GM21526 (cell line): ENCODE results near the gene OSMR.

Experiments
- ATAC-seq: cut with Tn5 transposase; IDR thresholded peaks from one replicate; pipeline ENCODE4 v1.9.1; 2021; ENCODE audit warnings: moderate library complexity; ENCODE audit not compliant: unreplicated experiment, low FRiP score

Gene OSMR

GRCh38 chr5:38923661-38924451 is 78.0 kb downstream of the OSMR start:
- no peak for ATAC-seq

GRCh38 chr5:38925154-38925925 is 79.5 kb downstream of the OSMR start:
- ATAC-seq, result no peak

GRCh38 chr5:38926121-38926520 is 80.3 kb downstream of the OSMR start:
- no peak for ATAC-seq

- ATAC-seq, result no peak
These were observed 81.7 kb downstream of the OSMR start for GRCh38 chr5:38927470-38927869.

- no peak for ATAC-seq
These were observed 84.0 kb downstream of the OSMR start for GRCh38 chr5:38929838-38930237.

GRCh38 chr5:38931731-38932130 is 85.9 kb downstream of the OSMR start:
- no peak for ATAC-seq

- no peak for ATAC-seq
These were observed 87.1 kb downstream of the OSMR start for GRCh38 chr5:38932854-38933408.

GRCh38 chr5:38935437-38935836 is 89.6 kb downstream of the OSMR start:
- ATAC-seq, result no peak

- no peak for ATAC-seq
These were observed 90.5 kb downstream of the OSMR start for GRCh38 chr5:38936269-38936668.

- ATAC-seq, result no peak
These were observed 92.6 kb downstream of the OSMR start for GRCh38 chr5:38938424-38938823.

- no peak for ATAC-seq
These were observed 93.2 kb downstream of the OSMR start for GRCh38 chr5:38938973-38939372.

GRCh38 chr5:38940230-38940858 is 94.5 kb downstream of the OSMR start:
- no peak for ATAC-seq

GRCh38 chr5:38941912-38942311 is 96.1 kb downstream of the OSMR start:
- ATAC-seq, result no peak

- no peak for ATAC-seq
These were observed 98.5 kb downstream of the OSMR start for GRCh38 chr5:38944282-38944681.

- no peak for ATAC-seq
These were observed 102.7 kb downstream of the OSMR start for GRCh38 chr5:38948501-38948900.

- no peak for ATAC-seq
These were observed 107.7 kb downstream of the OSMR start for GRCh38 chr5:38953426-38954012.

GRCh38 chr5:38961691-38962090 is 115.9 kb downstream of the OSMR start:
- ATAC-seq, result no peak

- ATAC-seq, result no peak
These were observed 122.9 kb downstream of the OSMR start for GRCh38 chr5:38968665-38969064.

- ATAC-seq, result no peak
These were observed 132.2 kb downstream of the OSMR start for GRCh38 chr5:38978036-38978435.

- no peak for ATAC-seq
These were observed 133.7 kb downstream of the OSMR start for GRCh38 chr5:38979535-38979934.
